GM19043 (cell line): ENCODE data around the gene FXYD5.

ENCODE experiments used
- ATAC-seq: cut with Tn5 transposase; IDR thresholded peaks from one replicate; pipeline ENCODE4 v1.9.1; 2021; ENCODE audit warnings: low read depth; ENCODE audit not compliant: unreplicated experiment

Gene FXYD5

GRCh38 chr19:35154525-35155406 lies at the start of gene FXYD5:
Gene FXYD5 (plus strand): TSS chr19:35154735. CDS start chr19:35155551, 816 bp downstream.
- ATAC-seq, result no peak

- no peak for ATAC-seq
These were observed 49.5 kb upstream of the FXYD5 start for GRCh38 chr19:35105047-35105410.

GRCh38 chr19:35105411-35106290 lies 48.9 kb upstream of the FXYD5 start:
- no peak for ATAC-seq

GRCh38 chr19:35106291-35106583 lies 48.3 kb upstream of the FXYD5 start:
- no peak for ATAC-seq

- no peak for ATAC-seq
These were observed 47.5 kb upstream of the FXYD5 start for GRCh38 chr19:35106898-35107541.

GRCh38 chr19:35107545-35107944 lies 47.0 kb upstream of the FXYD5 start:
- ATAC-seq, result no peak

- no peak for ATAC-seq
These were observed 45.8 kb upstream of the FXYD5 start for GRCh38 chr19:35108730-35109129.

GRCh38 chr19:35109395-35110112 lies 45.0 kb upstream of the FXYD5 start:
- ATAC-seq, result no peak

- no peak for ATAC-seq
These were observed 43.6 kb upstream of the FXYD5 start for GRCh38 chr19:35110974-35111373.

- ATAC-seq, result no peak
These were observed 41.4 kb upstream of the FXYD5 start for GRCh38 chr19:35112995-35113688.

- no peak for ATAC-seq
These were observed 40.0 kb upstream of the FXYD5 start for GRCh38 chr19:35114353-35115176.

GRCh38 chr19:35115177-35115951 lies 39.2 kb upstream of the FXYD5 start, which contains the start of gene FXYD3:
Gene FXYD3 (plus strand): TSS chr19:35115823. CDS start chr19:35119377, 3,554 bp downstream.
- ATAC-seq, result no peak

- ATAC-seq, result no peak
These were observed 38.3 kb upstream of the FXYD5 start for GRCh38 chr19:35116072-35116801.

GRCh38 chr19:35117116-35117515 lies 37.4 kb upstream of the FXYD5 start:
- ATAC-seq, result no peak

GRCh38 chr19:35117799-35118198 lies 36.7 kb upstream of the FXYD5 start:
- no peak for ATAC-seq

- no peak for ATAC-seq
These were observed 36.1 kb upstream of the FXYD5 start for GRCh38 chr19:35118268-35119020.

- no peak for ATAC-seq
These were observed 35.4 kb upstream of the FXYD5 start for GRCh38 chr19:35119091-35119490.
